HL-60 (cell line): ENCODE data around the gene PDGFA.

Experiments used
- DNase-seq, 2 experiments: peaks; one replicate each; pipeline ENCODE4 v3.0.0-alpha.2; 2010 to 2020; ENCODE audit warnings: low read depth in 1 of 2, low spot score in 1 of 2
- H3K27ac ChIP-seq: fragments of 250-450 bp; sonication (Bioruptor Pico); replicated peaks from 2 replicates; pipeline ENCODE4 v1.5.1; 2020; ENCODE audit warnings: mild to moderate bottlenecking, moderate library complexity
- H3K27me3 ChIP-seq: fragments of 250-450 bp; sonication (Bioruptor Pico); 2 replicates; pipeline ENCODE4 v1.5.1; 2021; ENCODE audit warnings: mild to moderate bottlenecking, moderate library complexity; ENCODE audit not compliant: insufficient read depth, poor library complexity, severe bottlenecking
- H3K4me3 ChIP-seq: replicated peaks from 2 replicates; pipeline ENCODE4 v1.5.1; 2011; ENCODE audit warnings: mild to moderate bottlenecking, control low read depth, low read length; ENCODE audit not compliant: insufficient read depth
- GABPA ChIP-seq: IDR thresholded peaks from 2 replicates; pipeline ENCODE4 v1.6.1; 2012; ENCODE audit warnings: low read depth
- POLR2AphosphoS5 ChIP-seq: IDR thresholded peaks from 2 replicates; pipeline ENCODE4 v1.6.1; 2012; ENCODE audit warnings: low read depth
- REST ChIP-seq: IDR thresholded peaks from 2 replicates; pipeline ENCODE4 v1.6.1; 2012; ENCODE audit warnings: low read depth; ENCODE audit not compliant: insufficient replicate concordance
- SPI1 ChIP-seq: IDR thresholded peaks from 2 replicates; pipeline ENCODE4 v1.6.1; 2012; ENCODE audit warnings: low read depth, mild to moderate bottlenecking, borderline replicate concordance
- TF ChIP-seq, protein P1 (sequence below): IDR thresholded peaks from one replicate; pipeline ENCODE4 v1.5.1; 2011; ENCODE audit warnings: low read length, control low read depth, inconsistent platforms; ENCODE audit not compliant: insufficient read depth

Gene PDGFA

GRCh38 chr7:557558-557881 is 37.9 kb upstream of the PDGFA start:
- Histone ChIP-seq H3K27ac (no peak overlapping the region), H3K4me3 (no peak overlapping the region), H3K27me3 (no peaks in the 10 kb centered on the region)
- DNase-seq: no peak
- no peak for TF ChIP-seq POLR2AphosphoS5
- no peak for TF ChIP-seq REST

GRCh38 chr7:556837-557557 is 37.4 kb upstream of the PDGFA start:
- Histone ChIP-seq H3K27ac (no peak overlapping the region), H3K4me3 (no peak overlapping the region), H3K27me3 (no peaks in the 10 kb centered on the region)
- TF ChIP-seq POLR2AphosphoS5 (no peak), REST (no peak)
- TF ChIP-seq, protein P1, sequence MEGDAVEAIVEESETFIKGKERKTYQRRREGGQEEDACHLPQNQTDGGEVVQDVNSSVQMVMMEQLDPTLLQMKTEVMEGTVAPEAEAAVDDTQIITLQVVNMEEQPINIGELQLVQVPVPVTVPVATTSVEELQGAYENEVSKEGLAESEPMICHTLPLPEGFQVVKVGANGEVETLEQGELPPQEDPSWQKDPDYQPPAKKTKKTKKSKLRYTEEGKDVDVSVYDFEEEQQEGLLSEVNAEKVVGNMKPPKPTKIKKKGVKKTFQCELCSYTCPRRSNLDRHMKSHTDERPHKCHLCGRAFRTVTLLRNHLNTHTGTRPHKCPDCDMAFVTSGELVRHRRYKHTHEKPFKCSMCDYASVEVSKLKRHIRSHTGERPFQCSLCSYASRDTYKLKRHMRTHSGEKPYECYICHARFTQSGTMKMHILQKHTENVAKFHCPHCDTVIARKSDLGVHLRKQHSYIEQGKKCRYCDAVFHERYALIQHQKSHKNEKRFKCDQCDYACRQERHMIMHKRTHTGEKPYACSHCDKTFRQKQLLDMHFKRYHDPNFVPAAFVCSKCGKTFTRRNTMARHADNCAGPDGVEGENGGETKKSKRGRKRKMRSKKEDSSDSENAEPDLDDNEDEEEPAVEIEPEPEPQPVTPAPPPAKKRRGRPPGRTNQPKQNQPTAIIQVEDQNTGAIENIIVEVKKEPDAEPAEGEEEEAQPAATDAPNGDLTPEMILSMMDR: no peak
- no peak for DNase-seq

DNA sequence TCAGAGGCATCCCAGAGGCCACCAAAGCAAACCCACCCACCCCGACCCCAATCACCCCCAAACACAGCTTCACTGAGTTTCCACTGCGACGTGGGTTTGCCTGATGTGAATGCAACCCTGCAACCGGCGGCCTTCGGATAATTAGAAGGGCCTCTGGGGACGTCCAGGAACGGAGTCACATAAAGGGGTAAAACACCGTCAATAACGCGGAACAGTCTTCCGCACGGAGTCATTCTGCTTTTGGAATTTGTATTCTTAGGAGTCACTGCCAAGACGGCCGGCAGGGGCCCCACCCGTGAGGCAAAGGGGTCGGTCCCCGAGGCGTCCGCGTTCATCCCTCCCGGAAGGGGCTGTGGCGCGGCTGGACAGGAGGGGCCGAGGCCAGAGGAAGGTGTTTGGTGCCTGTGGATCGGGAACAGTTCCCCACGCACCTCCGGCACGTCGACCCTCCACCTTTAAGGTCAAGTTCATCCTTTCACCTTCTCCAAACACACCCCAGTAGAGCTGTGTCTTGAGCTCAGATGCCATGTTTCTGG is 36.7 kb upstream of the PDGFA start:
- H3K27me3 ChIP-seq: no peaks in the 10 kb centered on the region
- DNase-seq: no peak
- no peak overlapping the region for H3K27ac ChIP-seq
- no peak overlapping the region for H3K4me3 ChIP-seq
- TF ChIP-seq, protein P1: no peak
- no peak for TF ChIP-seq SPI1

DNA sequence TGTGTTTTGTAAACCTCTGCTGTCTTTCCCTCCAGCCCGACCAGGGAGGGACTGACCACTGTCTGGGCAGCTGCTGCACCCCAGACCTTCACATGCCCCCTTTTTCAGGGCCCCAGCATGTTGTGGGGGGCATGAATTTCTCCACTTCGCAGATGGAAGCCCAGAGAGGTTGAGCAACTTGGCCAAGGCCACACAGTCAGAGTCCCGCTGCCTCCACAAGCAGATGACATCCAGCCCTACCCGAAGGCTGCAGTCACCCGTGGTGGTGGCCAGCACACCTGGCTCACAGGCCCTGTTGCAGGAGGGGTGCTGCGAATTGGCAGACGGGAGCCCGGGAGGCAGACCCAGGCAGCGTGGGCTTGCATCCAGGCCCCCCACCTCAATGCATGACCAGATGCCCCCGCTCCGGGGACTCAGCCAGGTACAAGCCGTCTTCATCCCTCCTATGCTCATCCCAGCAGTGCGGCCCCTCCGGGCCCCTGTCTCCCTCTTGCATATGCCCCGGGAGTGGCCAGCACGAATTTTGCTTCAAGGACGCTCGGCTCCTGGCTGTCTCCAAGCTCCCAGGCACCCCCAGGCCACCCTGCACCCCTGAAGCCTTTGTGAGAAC is 36.0 kb upstream of the PDGFA start:
- no peaks in the 10 kb centered on the region for H3K27me3 ChIP-seq
- TF ChIP-seq, protein P1: no peak
- TF ChIP-seq REST: no peak
- TF ChIP-seq GABPA: no peak
- no peak for TF ChIP-seq POLR2AphosphoS5
- TF ChIP-seq SPI1: no peak
- no peak overlapping the region for H3K4me3 ChIP-seq
- no peak overlapping the region for H3K27ac ChIP-seq
- DNase-seq: no peak
